HPDE6-E6E7 (cell line): ENCODE results near the gene ZIC4.

Experiments used
- DNase-seq: peaks from one replicate; pipeline ENCODE4 v3.0.0; 2011; ENCODE audit warnings: missing footprints; ENCODE audit errors: extremely low spot score

The ZIC4 gene

DNA sequence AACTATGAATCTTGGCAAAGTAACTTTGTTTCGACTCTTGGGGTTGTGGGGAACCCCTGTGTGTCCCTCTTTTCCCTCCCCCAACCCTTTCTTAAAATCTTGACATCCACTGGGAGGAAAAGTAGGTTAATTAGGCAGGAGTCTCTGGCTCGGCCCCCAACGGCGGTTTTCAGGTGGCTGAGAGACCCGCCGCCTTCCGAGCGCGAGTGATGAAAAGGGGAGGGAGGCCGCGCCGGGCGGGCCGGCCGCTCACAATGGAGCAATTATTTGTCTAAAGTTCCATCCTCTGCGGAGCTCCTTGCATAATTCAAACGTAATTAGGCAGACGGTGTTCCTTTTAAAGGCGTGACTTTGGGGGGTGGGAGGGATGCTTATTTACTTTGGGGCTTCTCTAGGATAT, 51.7 kb downstream of the ZIC4 start:
- DNase-seq: no peak

DNA sequence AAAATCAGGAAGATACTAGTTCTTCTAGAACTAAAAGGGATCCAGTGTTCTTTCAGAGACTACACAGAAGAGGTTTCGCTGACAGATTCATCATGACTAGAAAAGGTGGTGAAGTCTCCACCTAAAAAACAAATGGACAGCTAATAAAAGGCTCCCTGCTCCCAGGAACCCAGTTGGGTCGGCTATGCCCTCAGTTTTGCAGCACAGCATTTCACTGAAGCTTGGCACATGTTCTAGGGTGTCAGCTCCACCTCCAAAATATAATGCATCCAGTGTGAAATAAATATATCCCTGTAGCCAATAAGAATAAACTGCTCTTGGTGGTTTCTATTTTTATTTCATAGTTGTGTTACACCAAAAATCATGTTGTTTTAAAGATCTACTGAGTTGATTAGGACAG, 55.0 kb downstream of the ZIC4 start:
- no peak for DNase-seq

DNA sequence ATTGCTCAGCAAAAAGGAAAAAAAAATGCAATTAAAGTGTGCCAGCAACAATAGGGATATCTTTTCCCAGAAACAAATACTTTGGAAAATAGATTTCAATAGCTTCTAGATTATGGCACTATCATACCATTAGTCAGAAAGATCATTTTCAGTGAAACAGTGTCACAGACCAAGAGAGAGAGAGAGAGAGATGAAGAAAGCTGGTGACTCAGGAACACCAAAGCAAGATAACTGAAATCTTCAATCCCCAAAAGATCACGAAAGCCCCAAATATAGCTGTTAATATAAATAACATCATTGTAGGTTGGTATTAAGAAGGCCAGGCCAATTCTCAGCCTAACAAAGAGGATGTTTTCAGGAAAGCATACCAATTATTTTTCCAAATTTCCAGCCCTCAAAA, 57.4 kb downstream of the ZIC4 start:
- no peak for DNase-seq

DNA sequence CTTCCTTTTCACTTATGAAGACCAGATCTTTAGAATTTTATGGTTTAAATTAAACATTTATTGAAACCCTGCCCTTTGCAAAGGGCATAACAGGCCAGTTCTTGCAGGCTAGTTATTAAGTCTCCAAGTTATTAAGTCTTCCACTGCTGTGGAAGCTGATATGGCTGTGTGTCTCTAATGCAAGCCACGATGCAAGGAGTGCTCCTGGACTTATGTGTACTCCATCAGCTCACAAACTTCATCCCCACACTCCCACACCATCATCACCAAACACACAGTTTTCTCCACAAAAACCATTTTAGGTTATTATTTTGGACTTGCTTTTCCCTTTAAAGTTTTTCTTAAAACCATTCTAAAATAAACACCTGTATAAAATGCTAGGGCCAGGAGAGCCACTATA, 62.4 kb downstream of the ZIC4 start:
- DNase-seq: no peak

DNA sequence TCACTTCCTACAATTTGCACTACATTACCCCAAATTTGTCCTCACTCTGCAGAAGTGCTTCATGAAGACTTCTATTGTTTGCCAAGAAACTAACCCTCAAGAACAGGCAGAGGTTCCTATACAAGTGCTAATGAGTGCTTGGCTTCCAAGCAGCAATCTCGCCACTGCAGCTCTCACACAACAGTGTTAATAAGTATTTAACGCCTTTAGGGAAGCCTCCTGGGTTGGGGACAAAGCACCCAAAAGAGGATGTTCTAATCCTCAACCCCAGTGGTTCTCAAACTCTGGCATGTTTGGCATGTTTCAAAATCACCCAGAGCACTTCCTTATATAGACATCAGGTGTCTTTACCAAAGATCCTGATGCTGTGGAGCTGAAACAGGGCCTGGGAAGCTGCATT, 64.6 kb downstream of the ZIC4 start:
- DNase-seq: no peak

DNA sequence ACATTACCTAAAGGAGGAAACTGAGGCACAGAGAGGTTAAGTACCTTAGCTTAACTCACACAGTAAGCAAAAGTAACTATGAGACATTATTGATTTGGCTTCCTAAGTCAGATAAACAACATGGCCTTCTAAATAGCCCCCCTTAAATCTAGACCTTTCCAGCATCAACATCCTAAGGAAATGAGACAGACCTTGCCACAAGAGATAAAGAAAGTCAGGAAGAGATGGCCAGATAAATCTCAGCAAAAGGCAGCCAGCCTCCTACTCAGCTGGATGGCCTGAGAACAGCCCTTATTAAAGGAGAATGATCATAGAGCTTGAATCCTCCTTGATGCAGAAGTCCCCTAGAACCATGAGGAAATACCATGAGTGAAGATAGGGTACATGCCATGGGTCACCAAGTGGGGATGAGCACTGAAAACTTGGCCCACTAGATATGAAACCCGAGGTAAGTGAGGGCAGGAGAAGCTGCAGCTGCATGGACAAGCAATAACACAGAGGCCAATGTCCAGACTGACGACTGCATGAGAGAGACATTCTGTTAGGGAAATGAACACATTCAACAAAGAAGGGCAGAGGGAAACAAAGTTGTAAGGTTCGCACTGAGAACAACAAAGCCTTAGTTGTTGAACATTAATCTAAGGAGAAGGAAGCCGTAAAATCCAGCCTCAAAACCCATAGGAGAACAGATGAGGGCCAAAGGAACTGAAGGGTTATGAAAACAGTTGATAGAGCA, 69.6 kb downstream of the ZIC4 start:
- DNase-seq: no peak
